HFF-Myc (cell line): ENCODE data around the gene DDX31.
A peak's percentile ranks its signal among the peaks of the same experiment; 100 is the strongest.

Source experiments
- DNase-seq: peaks from one replicate; pipeline ENCODE4 v3.0.0-alpha.2; 2011; ENCODE audit warnings: low read depth; ENCODE audit errors: extremely low read depth
- H3K4me3 ChIP-seq: replicated peaks from 2 replicates; pipeline ENCODE4 v1.5.1; 2011; ENCODE audit warnings: low read depth, mild to moderate bottlenecking, control low read depth, low read length
- TF ChIP-seq, protein P1 (sequence below): IDR thresholded peaks from 2 replicates; pipeline ENCODE4 v1.5.1; 2012; ENCODE audit warnings: mild to moderate bottlenecking, low read depth, low read length, control low read depth; ENCODE audit errors: missing control alignments

Gene DDX31

GRCh38 chr9:132674485-132674884 lies 4.7 kb upstream of the DDX31 start:
- TF ChIP-seq, protein P1, sequence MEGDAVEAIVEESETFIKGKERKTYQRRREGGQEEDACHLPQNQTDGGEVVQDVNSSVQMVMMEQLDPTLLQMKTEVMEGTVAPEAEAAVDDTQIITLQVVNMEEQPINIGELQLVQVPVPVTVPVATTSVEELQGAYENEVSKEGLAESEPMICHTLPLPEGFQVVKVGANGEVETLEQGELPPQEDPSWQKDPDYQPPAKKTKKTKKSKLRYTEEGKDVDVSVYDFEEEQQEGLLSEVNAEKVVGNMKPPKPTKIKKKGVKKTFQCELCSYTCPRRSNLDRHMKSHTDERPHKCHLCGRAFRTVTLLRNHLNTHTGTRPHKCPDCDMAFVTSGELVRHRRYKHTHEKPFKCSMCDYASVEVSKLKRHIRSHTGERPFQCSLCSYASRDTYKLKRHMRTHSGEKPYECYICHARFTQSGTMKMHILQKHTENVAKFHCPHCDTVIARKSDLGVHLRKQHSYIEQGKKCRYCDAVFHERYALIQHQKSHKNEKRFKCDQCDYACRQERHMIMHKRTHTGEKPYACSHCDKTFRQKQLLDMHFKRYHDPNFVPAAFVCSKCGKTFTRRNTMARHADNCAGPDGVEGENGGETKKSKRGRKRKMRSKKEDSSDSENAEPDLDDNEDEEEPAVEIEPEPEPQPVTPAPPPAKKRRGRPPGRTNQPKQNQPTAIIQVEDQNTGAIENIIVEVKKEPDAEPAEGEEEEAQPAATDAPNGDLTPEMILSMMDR = no peak
- no peak for DNase-seq
- no peak overlapping the region for H3K4me3 ChIP-seq

DNA sequence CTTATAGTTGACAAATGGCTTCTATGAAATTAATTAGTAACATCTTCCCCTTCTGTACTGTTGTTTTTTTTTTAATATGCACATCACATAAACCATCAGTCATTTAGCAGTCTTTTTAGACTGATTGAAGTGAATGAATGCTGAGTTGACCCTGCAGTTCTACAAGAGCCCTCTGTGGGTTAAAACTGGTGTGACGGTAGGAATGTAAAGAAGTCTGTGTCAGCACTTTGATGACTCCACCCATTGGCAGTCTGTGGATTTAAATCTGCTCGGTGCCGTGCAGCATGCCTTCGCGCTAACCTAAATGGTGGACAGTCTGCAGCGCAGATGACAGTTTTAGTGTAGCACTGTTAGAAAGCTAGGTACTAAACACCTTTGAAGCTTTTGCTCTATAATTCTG lies 3.6 kb upstream of the DDX31 start:
- H3K4me3 ChIP-seq = no peak overlapping the region
- DNase-seq = peak; percentile 40
- TF ChIP-seq, protein P1 = peak; percentile 12

GRCh38 chr9:132672413-132672690 lies 2.6 kb upstream of the DDX31 start:
- H3K4me3 ChIP-seq = peak overlapping the region; percentile 96
- no peak for DNase-seq
- TF ChIP-seq, protein P1 = no peak

DNA sequence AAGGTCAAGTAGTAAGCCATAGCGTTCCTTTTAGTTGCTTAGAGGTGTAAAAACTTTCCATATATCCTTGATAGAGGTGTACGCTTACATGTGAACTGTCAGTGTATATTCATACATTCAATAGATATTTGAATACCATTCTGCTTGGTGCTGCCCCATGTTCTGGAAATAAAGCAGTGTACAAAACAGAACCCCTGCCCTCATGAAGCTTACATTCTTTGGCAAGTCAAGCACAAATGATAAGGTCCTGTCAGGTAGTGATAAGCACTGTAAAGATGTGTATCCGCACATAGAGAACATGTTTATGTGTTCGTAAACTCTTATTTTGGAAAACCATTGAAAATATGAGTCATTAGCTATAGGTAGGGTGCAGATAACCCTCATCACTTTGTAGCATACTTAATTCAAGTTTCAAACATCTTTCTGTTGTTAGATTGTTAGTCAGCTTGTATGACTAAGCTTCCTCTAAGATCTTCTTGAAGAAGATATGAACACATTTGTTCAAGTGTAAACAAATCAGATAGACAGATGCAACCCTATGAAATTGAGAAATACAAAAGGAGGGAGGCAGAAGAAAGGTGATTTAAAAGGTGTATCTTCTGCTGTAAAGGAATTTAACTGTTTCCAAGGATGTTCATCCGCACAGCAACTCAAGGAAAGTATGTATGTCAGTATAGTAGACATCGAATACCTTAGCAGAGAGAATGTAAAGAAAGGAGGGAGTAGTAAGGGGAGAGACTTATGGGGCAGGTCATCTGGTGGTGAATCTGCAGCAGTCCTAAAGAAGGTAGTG lies 2.0 kb upstream of the DDX31 start:
- TF ChIP-seq, protein P1 = no peak
- peak overlapping the region; percentile 96 for H3K4me3 ChIP-seq
- DNase-seq = no peak

DNA sequence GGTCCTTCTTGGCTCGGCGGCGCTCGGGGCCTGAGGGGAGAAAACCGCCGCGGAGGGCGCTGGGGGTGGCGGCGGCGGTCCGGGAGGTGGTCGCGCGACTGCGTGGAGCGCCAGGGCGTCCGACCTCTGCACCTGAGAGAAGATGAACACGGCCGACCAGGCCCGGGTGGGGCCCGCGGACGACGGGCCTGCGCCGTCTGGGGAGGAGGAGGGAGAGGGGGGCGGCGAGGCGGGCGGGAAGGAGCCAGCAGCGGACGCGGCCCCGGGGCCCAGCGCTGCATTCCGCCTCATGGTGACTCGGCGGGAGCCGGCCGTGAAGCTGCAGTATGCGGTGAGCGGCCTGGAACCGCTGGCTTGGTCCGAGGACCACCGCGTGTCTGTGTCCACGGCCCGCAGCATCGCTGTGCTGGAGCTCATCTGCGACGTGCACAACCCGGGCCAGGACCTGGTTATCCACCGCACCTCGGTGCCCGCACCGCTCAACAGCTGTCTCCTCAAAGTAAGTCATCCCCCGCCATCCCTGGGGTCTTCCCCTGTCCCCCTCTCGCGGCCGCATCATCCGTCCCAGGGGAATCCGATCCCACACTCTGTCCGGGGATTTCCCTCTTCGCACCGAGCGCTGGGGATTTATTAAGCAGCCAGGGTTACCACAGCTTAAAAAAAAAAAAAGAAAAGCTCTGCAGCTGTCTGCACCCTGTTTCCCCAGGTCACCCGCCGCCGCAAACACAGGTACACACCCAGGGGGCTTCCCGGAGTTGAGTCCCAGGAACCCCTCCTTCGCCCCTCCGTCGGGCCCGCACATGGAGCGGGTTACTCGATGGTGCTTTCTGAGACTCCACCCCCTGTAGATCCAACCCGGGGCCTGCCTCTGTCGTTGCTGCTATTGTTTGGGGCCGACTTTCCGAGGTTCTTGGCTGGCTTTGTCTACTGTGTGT lies 941 bp upstream of the DDX31 start, which contains the start of gene GTF3C4:
TSS of gene GTF3C4 (plus strand) at position 8 of the 935 bp plus-strand sequence. CDS start at position 143, 135 bp downstream.
- TF ChIP-seq, protein P1 = no peak
- peak within 1 kb of the TSS; percentile 96 for H3K4me3 ChIP-seq
- no peak for DNase-seq

GRCh38 chr9:132669319-132669697 lies 475 bp downstream of the DDX31 start:
- no peak for DNase-seq
- peak overlapping the region; percentile 96 for H3K4me3 ChIP-seq
- TF ChIP-seq, protein P1 = no peak
